HEK293T (cell line): ENCODE results near the gene KRT80.

Experiments used
- ARNT ChIP-seq: fragments of 450-650 bp; IDR thresholded peaks from 2 replicates; pipeline ENCODE4 v1.6.1; 2017; ENCODE audit warnings: mild to moderate bottlenecking
- BHLHE40 ChIP-seq: fragments of 450-650 bp; IDR thresholded peaks from 2 replicates; pipeline ENCODE4 v1.6.1; 2016; ENCODE audit warnings: mild to moderate bottlenecking, moderate library complexity, borderline replicate concordance
- ELF4 ChIP-seq: fragments of 450-650 bp; IDR thresholded peaks from 2 replicates; pipeline ENCODE4 v1.6.1; 2017; ENCODE audit warnings: antibody characterized with exemption
- FOXA1 ChIP-seq: fragments of 450-650 bp; IDR thresholded peaks from 2 replicates; pipeline ENCODE4 v1.6.1; 2016; ENCODE audit warnings: mild to moderate bottlenecking
- FOXM1 ChIP-seq: fragments of 450-650 bp; IDR thresholded peaks from 2 replicates; pipeline ENCODE4 v1.6.1; 2017; ENCODE audit warnings: mild to moderate bottlenecking, borderline replicate concordance
- L3MBTL2 ChIP-seq: fragments of 450-650 bp; conservative IDR thresholded peaks from 2 replicates; pipeline ENCODE4 v1.6.1; 2016; ENCODE audit warnings: mild to moderate bottlenecking
- LEF1 ChIP-seq: fragments of 450-650 bp; IDR thresholded peaks from 2 replicates; pipeline ENCODE4 v1.6.1; 2017; ENCODE audit warnings: mild to moderate bottlenecking, borderline replicate concordance
- SP1 ChIP-seq: fragments of 450-650 bp; IDR thresholded peaks from 2 replicates; pipeline ENCODE4 v1.6.1; 2017
- ZNF384 ChIP-seq: fragments of 450-650 bp; IDR thresholded peaks from 2 replicates; pipeline ENCODE4 v1.6.1; 2016

DNA sequence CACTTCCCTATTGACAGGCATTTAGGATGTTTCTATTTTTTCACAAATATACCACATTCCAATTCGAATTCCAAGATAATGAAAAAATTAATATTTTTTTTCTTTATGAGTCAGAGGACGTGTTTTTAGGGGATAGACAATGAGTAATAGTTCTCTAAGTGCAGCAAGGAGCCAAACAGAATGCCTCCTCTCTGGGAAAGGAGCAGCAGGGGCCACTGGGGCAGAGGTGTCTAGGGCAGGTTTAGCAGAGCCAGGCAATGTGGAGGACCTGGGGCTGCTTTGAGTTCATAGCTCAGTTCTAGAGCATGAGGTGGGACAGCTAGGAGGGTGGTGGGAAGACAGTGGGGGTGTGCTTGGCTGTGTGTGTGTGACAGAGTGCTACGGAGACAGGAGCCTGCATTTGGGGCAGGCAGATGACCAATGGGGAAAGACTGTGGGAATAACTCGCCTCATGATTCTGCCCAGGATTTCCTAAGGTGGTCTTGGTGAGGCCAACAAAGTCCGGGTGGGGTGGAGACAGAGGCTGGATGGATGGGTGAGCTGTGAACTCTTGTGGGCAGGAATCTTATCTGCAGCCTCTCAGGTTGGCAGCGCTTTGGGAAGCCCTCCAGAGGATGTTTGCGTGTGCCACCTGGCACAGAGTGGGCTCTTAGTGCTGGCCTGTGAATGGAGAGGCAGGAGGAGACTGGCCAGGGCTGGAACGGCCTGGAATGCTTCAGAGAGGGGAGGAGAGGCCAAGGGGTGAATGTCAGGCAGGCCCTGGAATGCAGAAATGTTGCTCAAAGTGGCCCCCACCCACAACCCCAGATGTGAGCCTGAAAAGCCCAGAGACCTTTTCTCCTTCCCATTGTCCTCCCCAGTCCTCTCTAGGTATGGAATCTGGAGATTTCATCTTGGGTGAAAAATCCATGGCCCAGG, 38.8 kb upstream of the KRT80 start:
- TF ChIP-seq ZNF384 (no peak), SP1 (no peak), ELF4 (no peak), BHLHE40 (no peak), ARNT (no peak), LEF1 (no peak), FOXA1 (no peak), L3MBTL2 (no peak), FOXM1 (no peak)
